ENCODE data around the gene TRMT61A.
"Not testable (repeated sequence)": the region's sequence is repeated elsewhere in the genome, so short reads cannot be mapped to it uniquely, and the experiment has no call there.

TRMT61A gene

DNA sequence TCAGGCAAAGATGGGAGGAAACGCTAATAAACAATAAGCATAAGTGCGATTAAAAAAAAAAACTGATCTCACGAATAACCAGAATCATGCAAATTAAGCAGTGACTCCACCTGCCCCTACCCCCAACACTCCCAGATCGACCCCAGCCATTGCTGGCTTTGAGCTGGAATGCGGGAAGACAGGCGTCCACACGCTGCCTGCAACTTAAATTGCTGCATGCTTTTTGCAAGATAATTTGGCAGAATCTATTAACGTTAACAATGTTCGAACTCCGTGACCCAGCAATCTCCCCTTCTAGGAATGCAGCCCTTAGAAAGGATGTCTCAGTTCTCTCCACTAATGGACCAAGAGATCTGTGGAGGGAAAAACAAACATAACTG lies 5.4 kb upstream of the TRMT61A start:
- DNase-seq: no peak

DNA sequence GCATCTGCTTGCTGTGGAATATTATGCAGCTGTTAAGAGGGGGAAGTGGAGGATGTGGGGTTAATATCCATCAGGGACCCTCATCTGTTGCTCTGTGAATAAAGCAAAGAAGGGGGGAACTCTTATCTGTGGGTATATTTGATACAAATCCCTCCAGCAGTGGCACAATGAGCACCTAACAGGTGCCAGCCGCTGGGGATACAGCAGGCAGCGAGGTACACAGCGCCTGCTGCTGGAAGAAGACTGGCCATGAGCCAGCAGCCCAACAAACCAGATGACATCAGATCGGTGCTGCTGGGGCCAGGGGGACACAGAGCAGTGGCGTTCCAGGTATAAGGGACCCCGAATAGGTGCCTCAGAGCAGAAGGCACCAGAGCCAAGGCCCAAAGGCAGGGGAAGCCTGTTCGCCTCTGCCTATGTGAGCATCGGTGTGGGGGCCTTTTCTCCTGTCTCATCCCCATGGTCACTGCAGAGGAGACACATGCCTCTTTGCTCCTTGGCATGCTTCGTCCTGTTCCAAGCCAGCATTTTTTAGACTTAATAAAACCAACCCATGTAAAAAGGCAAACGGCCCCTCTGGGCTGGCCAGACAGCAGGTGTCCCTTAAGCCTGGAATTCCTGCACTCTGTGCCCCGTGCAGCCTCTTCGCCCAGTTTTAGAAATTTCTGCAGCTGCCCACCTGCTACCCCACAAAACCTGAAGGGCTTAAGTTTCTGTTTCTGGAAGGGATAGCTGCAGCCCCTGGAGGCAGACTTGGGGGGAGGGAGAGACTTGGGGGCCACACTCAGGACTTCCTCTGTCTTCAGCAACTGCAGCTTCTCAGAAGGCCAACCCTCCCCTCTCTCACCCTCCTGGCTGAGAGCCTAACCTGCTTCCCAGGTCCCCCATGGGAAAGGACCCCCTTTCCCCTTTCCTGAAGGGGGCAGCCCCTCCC lies 4.7 kb upstream of the TRMT61A start:
- no peak for DNase-seq

DNA sequence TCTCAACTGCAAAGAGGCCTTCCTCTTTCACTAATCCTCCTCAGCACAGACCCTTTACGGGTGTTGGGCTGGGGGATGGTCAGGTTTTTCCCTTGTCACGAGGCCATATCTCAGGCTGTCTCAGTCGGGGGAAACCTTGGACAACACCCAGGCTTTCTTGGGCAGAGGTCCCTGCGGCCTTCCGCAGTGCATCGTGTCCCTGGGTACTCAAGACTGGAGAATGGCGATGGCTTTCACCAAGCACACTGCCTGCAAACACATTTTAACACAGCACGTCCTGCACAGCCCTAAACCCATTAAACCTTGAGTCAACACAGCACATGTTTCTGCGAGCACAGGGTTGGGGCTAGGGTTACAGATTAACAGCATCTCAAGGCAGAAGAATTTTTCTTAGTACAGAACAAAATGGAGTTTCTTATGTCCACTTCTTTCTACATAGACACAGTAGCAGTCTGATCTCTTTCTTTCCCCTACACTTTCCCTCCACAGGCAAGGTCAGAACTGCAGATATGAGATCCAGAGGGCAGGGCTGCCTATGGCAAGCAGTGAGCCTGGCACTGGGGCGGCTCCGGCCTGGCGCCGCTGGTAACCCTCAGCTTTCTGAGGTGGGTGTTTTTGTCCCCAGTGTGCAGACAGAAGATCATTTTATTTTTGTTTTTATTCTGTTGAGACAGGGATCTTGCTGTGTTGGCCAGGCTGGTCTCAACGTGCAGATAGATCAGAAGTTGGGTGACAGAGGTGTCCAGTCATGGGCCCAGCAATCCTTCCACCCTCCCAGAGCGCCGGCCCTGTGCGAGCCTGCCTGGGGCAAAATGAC lies 3.4 kb upstream of the TRMT61A start:
- not testable (repeated sequence) for DNase-seq

DNA sequence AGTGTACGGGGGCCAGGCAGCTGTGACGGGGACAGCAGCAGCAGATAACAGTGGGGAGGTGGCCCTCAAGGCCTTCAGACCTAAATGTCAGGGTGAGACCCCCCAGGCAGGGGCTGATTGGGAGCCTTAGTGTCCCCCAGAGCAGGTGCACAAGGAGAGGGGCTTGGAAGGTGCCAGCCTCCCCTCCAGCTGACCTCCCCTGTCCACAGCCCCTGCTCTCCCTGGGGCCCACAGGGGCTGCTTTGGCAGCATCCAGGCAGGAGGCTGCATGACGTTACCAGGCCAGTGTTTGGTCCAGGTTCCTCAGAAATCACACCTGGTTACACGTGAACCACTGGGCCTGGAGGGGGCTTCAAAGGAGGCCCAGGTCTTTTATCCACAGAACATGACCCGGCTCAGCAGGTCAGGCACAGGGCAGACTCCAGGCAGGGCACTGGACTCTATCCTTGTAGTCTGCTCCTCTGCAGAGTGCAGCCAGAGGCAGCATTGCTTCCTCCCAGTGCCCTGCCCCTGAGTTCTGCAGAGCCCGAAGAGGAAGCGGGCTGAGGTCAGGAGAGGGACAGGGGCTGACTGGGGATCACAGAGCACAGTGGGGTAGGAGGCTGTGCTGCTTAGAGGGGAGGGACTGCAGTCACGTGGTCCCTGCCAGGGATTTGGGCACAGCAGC lies 2.6 kb upstream of the TRMT61A start:
- DNase-seq: no peak

DNA sequence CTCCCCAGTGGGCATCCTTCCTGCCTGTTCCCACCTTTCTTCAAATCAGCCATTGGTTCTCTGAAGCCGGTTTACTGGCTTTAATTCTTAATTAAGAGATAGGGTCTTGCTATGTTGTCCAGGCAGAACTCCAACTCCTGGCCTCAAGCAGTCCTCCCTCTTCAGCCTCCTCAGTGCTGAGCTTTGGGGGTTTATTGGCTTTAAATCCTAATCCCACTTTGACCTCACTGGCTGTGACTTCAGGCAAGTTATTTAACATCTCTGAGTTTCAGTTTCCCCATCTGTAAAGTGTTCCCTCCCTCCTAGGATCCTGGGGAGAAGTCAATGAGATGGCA lies 2.1 kb upstream of the TRMT61A start:
- no peak for DNase-seq

DNA sequence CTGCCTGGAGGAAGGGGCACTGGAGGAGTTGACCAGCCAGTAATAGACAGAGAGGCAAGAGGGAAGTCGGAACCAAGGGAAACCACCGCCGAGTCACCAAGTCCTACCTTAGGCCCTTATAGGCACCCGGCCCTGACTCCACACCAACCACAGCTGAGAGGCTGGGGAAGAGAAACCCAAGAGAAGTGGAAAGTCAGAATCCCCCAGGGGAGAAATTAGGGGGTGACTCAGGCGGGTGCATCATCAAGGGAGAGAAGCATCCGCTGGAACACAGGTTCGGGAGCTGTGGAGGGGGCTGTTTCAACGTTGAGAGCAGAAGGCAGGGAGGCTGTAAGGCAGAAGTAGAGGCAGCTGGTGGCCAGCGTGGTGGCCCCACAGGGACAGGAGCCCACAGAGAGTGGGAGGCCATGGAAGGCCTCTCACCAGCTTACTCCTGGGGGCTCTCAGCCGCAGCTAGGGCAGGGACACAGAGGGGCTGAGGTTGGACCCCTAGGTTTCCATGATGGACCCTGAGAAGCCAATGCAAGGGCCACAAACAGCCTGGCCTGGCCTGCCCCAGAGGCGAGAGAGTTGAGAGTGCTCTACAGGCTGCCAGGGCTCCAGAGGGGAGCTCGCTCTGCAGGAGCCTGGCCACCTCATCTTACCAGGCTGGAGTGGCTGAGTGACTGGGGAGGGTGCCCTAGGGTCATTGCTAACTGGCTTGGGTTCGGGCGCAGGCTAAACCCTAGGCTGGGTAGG lies 1.4 kb upstream of the TRMT61A start:
- DNase-seq: no peak

DNA sequence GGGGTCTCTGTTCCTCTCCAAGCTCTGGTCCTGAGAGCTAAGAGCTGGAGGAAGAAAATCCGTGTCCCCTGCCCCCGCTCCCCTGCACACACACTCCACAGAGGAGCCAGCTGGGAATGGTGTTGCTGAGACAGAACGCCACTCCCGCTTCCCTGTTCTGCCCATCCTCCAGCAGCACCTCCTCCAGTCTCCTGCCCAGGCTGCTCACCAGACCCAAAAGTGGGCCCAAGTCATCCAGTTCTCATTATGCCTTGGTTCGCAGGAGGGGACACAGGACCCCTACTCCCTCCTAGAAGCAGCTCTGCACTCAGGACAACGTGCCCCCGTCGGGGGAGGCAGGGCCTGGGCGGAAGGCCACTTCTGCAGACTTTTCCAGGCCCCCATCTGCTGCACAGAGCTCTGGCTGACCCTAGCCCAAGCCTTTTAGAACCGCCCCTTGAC lies 830 bp upstream of the TRMT61A start:
- DNase-seq: no peak

DNA sequence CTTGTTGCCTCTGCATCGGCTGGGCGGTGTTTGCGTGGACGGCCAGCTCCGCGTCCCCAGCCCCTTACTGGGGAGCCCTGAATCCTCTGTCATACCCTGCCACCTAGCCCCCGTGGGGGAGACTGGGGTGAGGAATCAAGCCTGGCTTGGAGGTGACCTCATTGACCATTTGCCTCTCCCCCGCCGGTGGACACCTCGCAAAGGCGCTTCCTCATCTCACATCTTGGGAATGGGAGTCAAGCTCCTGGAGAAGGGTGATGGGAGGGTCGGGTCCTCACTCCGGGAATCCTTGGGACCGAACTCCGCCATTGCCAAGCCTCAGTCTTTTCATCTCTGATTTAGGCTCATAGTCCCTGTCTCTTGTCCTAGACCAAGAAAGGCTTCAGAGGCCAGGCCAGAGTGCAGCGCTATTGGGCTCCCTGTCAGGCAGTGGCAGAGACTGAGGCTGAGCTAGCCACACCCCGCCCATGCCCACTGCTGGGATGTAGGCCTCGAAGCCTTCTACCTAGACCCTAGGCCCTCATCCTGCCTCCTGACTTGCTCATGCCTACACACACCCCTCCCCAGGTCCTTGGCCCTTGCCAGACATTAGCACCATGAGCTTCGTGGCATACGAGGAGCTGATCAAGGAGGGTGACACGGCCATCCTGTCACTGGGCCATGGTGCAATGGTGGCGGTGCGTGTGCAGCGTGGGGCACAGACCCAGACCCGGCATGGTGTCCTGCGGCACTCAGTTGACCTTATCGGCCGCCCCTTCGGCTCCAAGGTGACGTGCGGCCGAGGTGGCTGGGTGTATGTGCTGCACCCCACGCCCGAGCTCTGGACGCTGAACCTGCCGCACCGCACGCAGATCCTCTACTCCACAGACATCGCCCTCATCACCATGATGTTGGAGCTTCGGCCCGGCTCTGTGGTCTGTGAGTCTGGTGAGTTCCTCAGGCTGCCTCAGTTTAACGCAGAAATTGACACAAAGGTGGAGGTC lies 678 bp downstream of the TRMT61A start:
- no peak for DNase-seq

DNA sequence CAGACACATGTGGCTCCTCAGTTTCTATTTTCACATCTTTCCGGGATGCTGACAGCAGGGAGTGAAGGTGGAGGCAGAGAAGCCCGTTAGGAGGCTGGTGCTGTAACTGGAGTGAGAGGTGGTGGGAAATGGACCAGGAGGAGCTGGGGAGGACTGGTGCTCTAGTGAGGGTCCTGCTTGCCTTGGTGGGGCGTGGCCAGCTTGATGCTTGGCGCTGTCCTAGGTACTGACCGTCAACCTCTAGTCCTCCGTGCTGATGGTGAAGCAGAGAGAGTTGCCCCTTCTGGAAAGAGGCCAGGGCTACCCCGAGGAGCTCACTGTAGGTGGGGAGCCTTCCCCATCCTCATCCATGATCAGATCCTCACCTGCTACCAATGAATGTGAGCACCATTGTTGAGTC lies 1.4 kb downstream of the TRMT61A start:
- no peak for DNase-seq

DNA sequence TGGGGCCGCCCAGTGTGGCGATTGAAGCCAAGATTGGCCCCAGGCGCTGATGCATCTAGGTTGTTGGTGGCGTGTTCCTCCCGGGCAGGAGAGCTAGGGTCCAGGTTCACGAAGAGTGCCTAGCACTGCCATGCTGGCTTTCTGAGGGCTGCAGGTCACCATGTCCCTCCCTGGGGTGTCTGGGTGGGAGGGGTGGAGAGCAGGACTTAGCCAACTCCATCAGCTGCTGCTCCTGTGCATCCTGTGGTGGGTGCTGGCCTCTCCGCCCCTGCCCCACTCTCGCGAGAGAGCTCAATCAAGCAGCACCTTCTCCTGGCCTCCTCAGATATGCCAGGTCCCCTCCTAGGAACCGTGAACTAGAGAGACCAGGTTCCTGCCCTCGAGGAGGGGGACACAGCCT lies 1.8 kb downstream of the TRMT61A start:
- DNase-seq: no peak

DNA sequence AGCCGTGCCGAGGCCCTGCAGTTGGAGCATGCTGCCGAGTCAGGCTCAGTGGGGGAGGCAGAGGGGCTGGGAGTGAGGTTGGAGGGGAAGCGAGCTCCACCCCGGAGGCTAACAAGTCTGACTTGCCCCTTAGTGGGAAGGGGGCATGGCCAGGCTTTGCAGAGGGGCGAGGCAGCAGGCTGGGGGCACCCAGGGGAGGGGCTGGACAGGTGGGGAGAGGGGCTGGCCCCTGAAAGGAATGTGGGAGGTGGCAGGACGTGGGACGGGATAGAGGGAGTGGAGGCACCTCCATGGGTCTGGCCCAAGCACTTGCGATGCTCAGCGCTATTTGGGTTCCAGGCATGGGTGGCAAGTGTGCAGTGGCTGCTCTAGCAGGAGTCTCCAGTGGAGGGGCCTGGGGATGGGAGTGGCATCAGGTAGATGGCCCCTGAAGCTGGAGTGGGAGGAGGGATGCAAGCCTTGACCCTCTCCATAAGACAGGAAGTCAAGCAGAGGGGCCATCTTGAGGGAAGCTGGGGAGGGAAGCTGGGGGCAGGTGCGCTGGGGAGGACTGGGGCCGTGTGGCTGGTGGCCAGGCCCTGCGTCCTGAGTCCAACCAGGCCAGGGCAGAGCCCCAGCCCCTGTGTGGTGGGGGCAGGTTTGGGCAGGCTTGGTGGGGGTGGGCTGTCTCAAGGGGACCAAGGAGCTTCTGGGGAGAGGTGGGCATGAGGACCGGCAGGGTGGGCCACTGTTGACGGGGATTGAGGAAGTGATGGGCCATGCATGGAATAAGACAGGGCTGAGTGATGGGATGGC lies 2.6 kb downstream of the TRMT61A start:
- no peak for DNase-seq

DNA sequence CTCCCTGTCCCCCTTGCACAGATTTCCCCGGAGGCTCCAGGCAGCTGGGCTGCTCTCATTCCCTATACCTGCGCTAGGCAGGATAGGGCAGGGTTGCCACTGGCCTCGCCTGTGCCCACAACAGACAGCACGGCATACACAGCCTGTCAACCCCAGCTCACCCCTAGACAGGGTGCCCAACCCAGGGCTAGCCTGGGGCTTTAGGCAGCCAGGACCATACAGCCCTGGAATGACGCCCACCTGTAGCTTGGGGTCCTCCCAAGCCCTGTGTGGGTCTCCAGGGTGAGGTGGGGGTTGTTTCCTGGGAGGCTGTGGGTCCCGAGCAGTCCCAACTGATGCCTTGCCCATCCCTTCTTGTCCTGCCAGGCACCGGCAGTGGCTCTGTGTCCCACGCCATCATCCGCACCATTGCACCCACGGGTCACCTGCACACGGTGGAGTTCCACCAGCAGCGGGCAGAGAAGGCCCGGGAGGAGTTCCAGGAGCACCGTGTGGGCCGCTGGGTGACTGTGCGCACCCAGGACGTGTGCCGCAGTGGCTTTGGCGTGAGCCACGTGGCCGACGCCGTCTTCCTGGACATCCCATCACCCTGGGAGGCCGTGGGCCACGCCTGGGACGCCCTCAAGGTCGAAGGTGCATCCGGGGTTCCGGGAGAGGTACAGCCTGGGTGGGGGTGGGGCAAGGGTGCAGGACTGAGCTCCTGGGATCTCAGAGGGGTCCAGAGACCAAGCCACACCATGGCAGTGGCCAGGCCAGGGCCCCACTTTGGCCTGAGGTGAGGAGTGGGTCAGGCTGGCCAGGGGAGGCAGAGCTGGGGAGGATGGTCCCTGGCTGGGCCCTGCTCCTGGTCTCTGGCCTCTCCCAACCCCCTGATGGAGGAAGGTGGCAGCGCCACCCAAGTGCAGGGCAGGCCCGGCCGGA lies 3.5 kb downstream of the TRMT61A start:
- no peak for DNase-seq

DNA sequence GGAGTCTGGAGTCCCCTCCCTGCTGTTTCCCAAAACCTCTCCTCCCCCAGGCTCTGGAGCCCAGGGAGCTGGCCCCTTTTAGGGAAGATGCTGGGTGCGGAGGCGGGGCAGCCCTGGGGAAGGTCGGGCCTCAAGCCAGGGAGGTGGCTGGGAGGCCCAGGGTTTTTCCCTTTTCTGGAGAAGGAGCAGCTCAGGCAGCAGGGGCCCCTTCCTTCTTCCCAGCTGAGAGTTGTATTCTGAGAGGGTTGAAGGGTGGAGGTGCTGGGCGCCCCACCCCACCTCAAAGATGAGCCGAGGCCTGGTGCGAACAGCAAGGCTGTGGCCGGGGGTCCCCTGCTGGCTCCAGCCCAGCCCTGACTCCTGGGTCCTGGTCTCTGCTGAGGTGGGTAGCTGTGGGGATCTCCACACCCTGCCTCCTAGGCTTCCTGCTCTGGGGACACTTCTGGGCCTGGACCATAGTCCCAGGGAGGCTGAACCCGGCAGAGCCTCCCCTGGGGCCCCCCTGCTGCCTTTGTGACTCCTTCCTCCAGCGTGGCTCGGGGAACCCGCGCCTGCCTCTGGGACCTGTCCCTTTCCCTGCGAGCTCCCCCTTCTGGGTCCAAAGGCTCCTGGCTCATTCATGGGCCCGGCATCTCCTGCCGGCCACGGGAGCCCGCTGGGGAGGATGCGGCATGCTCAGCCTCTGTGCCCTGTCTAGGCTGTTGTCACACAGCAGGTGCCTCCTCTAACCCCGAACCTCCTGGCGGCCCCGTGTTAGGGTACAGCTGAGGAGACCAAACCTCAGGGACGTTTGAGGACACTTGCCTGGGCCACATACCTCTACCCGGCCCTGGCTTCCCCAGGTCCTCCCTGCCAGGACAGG lies 4.4 kb downstream of the TRMT61A start:
- no peak for DNase-seq

DNA sequence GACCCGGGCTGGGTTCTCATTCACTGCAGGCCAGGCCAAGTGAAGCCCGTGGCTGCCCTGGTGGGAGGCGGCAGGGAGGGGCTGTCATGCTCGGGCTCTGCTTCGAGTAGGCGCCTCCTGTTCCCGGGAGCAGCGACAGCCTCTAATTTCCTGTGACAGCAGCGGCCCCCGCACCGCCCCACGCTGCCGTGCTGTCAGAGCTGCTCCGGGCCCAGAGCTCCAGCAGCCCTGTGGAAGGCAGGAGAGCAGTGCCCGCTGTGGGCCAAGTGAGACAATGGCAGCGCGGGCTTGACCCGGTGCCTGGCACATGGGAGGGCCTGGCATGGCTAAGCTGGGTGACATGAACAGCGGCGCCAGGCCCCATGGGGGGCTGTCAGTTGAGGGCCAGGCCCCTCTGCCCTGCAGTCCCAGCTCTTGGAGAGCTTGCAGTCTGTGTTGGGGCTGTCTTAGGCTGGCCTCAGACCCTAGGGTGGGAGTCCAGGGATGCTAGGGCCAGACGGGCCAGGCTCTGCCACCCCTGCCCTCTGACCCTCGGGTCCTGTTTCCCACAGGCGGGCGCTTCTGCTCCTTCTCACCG lies 5.1 kb downstream of the TRMT61A start:
- DNase-seq: no peak

DNA sequence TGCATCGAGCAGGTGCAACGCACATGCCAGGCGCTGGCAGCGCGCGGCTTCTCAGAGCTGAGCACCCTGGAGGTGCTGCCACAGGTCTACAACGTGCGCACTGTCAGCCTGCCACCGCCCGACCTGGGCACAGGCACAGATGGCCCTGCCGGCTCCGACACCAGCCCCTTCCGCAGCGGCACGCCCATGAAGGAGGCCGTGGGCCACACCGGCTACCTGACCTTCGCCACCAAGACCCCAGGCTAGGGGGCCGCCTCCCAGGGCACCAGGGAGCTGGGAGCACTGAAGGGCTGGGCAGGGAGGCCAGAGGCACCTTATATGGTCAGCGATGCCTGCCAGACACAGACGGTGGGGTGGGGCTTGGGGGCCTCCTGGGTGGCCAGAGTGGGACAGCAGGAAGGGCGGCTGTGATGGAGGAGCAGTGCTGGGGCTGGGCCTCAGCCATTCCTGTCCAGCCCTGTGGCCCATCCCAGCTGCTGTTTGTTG lies 5.6 kb downstream of the TRMT61A start:
- DNase-seq: no peak

DNA sequence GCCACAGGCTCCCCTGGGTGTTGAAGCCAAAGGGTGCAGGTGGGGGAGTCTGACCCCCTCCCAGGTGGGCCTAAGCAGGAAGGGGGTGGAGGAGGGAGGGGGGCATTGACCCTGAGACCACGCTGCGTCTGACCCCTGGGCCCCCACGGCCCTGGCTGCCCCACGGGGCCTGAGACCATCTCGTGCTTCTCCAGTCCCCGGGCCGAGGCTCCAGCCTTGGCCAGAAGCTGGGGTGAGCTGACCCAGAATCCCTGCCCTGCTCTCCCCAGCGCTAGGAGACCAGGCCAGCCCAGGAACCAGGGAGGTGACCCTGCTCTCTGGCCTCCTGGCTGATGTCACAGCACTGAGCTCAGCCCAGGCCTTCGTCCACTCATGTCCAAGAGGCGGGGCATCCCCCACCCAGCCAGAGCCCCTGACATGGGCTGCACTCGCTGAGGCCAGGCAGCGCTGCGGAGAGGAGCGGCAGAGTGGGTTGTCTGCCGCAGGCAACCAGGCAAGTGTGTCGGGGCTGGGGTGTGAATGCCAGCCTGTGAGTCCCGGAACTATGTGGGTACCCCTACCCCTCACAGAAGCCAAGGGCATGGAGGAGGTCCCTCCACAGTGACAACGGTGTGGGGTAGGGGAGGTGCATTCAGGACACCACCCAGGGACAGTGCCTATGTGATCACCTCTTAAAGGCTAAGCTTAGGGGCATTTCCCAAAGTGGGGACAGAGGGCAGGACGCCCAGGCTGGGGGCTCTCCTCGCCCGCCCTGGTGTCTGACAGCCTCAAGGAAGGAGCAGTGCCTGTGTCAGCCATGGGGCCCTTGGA lies 6.3 kb downstream of the TRMT61A start:
- DNase-seq: no peak

DNA sequence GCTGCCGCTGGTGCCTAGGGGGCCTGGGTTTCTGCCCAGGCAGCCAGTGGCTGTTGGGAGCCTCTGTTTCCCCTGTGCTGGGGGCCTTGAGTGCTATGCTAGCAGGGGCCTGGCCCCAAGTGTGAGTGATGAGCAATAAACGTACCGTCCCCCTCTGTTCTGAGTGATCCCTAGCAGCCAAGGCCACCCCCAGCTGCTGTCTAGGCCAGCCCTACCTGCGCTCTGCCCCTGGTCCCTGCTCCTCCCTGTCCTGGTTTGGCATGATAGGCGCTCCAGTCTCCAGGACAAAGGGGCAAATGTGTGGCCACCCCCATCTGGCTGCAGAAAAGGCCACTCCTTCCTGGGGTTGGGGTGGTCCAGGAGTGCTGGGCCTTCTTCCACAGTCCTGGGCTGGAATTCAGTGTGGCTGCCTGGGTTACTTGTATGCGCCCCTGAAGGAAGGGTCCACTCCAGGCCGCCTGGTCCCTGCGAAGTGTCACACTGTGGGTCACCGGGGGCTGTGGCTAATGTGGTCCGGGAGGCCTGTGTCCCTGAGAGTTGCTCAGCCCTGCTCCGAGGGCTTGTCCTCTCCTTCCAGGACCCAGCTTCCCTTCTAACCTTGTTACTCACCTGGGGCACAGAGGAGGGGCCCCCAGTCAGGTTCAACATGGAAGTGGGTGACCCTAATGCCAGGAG lies 7.0 kb downstream of the TRMT61A start:
- DNase-seq: no peak
